HFF-Myc (cell line): Measurements from ENCODE around the gene NADK2.
"Not testable (repeated sequence)": the region's sequence is repeated elsewhere in the genome, so short reads cannot be mapped to it uniquely, and the experiment has no call there.

Experiments used
- DNase-seq: peaks from one replicate; pipeline ENCODE4 v3.0.0-alpha.2; 2011; ENCODE audit warnings: low read depth; ENCODE audit errors: extremely low read depth
- H3K4me3 ChIP-seq: replicated peaks from 2 replicates; pipeline ENCODE4 v1.5.1; 2011; ENCODE audit warnings: low read depth, mild to moderate bottlenecking, control low read depth, low read length
- CTCF ChIP-seq: IDR thresholded peaks from 2 replicates; pipeline ENCODE4 v1.5.1; 2012; ENCODE audit warnings: mild to moderate bottlenecking, low read depth, low read length, control low read depth; ENCODE audit errors: missing control alignments

The NADK2 gene, protein sequence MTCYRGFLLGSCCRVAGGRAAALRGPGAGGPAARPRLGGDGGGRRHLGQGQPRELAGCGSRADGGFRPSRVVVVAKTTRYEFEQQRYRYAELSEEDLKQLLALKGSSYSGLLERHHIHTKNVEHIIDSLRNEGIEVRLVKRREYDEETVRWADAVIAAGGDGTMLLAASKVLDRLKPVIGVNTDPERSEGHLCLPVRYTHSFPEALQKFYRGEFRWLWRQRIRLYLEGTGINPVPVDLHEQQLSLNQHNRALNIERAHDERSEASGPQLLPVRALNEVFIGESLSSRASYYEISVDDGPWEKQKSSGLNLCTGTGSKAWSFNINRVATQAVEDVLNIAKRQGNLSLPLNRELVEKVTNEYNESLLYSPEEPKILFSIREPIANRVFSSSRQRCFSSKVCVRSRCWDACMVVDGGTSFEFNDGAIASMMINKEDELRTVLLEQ

DNA sequence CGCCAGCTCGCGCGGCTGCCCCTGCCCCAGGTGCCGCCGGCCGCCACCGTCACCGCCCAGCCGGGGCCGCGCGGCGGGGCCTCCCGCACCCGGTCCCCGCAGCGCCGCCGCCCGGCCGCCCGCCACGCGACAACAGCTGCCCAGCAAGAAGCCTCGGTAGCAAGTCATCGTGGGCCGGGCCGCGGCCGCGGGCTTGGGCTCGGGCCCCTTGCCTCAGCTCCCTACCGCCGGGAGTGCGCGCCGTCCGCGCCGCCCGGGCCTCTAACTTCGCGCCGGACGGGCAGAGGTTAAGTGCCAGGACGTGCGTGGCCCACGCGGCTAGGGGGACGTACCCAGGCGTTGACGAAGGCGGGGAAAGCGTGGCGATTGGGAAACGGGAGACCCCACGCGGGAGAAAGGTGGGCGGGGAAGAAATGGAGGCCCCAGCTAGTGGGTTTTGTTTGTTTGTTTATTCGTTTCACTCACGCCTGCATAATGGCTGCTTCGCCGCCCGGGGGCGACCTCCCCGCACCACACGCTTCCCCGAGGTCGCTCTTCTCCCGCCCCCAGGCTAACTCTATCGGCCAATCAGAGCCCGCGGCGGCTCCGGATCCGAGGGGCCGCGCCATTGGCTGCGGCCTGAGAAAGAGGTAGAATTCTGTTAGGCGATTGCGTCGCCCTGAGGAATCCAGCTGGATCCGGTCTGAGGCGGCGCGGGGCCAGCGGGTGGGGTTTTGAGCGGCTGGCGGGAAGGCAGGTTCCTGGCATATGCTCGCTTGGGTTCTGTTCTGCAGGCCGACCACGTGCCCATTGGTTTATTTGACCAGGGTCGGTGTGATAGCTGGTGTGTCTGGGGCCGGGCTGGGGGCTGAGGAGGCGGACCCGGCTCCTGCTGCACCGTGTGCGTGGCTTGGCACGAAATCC, at the start of gene NADK2:
Gene NADK2 (minus strand): TSS at position 295 of the 903 bp plus-strand sequence. CDS start 127 bp downstream, at position 168.
- TF ChIP-seq CTCF, result peak; percentile 55
- peak within 1 kb of the TSS; percentile 68 for H3K4me3 ChIP-seq

GRCh38 chr5:36285837-36286615, 44.3 kb upstream of the NADK2 start:
- TF ChIP-seq CTCF, result no peak
- no peak for DNase-seq
- H3K4me3 ChIP-seq, result no peak overlapping the region

More for the DNA sequence above, at the start of gene NADK2:
- DNase-seq, result peak; percentile 83

DNA sequence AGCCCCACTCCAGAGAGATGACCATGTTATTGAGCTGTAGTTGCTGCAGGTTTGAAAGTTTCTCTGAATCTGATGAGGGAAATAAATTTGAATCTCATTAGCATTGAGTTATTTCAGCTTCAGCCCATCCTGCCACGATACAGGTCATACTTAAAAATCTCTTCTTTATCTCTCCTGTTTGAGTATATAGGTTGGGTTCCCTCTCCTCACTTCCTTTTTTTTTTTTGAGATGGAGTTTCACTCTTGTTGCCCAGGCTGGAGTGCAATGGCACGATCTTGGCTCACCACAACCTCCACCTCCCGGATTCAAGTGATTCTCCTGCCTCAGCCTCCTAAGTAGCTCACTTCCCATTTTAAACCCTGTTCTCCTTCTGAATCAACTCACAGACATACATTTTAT, 42.0 kb upstream of the NADK2 start:
- not testable (repeated sequence) for DNase-seq, H3K4me3 ChIP-seq

- no peak overlapping the region for H3K4me3 ChIP-seq
- no peak for DNase-seq
- no peak for TF ChIP-seq CTCF
Observed at GRCh38 chr5:36281626-36282025, 39.9 kb upstream of the NADK2 start.

GRCh38 chr5:36279054-36279698, 37.5 kb upstream of the NADK2 start:
- no peak for DNase-seq
- TF ChIP-seq CTCF, result no peak

GRCh38 chr5:36277521-36278176, 35.9 kb upstream of the NADK2 start:
- no peak for DNase-seq

More at GRCh38 chr5:36279054-36279698, 37.5 kb upstream of the NADK2 start:
- no peak overlapping the region for H3K4me3 ChIP-seq

More at GRCh38 chr5:36277521-36278176, 35.9 kb upstream of the NADK2 start:
- no peak for TF ChIP-seq CTCF
- H3K4me3 ChIP-seq, result no peak overlapping the region
